A204.1 (cell line): Measurements from ENCODE around the gene PLOD1.

ENCODE experiments used
- FAIRE-seq: peaks from 2 replicates; lab custom pipeline; 2012; peaks lifted over from hg19 to GRCh38; lab: Jason Lieb, UNC

Gene PLOD1

GRCh38 chr1:11979028-11979850, 44.7 kb downstream of the PLOD1 start:
- no peak for FAIRE-seq

- FAIRE-seq: peak; percentile 83
These were observed 45.5 kb downstream of the PLOD1 start, which contains the start of gene MFN2 for GRCh38 chr1:11979851-11980675. TSS of gene MFN2 (plus strand) at chr1:11980444. CDS start at chr1:11989169, 8,725 bp downstream.

GRCh38 chr1:11980676-11980972, 46.1 kb downstream of the PLOD1 start:
- no peak for FAIRE-seq

- no peak for FAIRE-seq
These were observed 47.0 kb downstream of the PLOD1 start for GRCh38 chr1:11981378-11982009.

GRCh38 chr1:11982010-11982392, 47.5 kb downstream of the PLOD1 start:
- FAIRE-seq: no peak

GRCh38 chr1:11984121-11984520, 49.6 kb downstream of the PLOD1 start:
- no peak for FAIRE-seq

- FAIRE-seq: no peak
These were observed 50.1 kb downstream of the PLOD1 start for GRCh38 chr1:11984576-11984975.

GRCh38 chr1:11985171-11985570, 50.7 kb downstream of the PLOD1 start:
- no peak for FAIRE-seq

GRCh38 chr1:11985851-11986250, 51.3 kb downstream of the PLOD1 start:
- FAIRE-seq: no peak

GRCh38 chr1:11989669-11990068, 55.2 kb downstream of the PLOD1 start:
- FAIRE-seq: no peak

- no peak for FAIRE-seq
These were observed 56.0 kb downstream of the PLOD1 start for GRCh38 chr1:11990303-11991032.

- FAIRE-seq: no peak
These were observed 57.6 kb downstream of the PLOD1 start for GRCh38 chr1:11991969-11992676.

- FAIRE-seq: no peak
These were observed 62.7 kb downstream of the PLOD1 start for GRCh38 chr1:11997081-11997850.

- FAIRE-seq: no peak
These were observed 64.1 kb downstream of the PLOD1 start for GRCh38 chr1:11998636-11999035.

GRCh38 chr1:11999236-11999635, 64.7 kb downstream of the PLOD1 start:
- no peak for FAIRE-seq

GRCh38 chr1:12001249-12001917, 66.9 kb downstream of the PLOD1 start:
- FAIRE-seq: no peak

- FAIRE-seq: no peak
These were observed 67.5 kb downstream of the PLOD1 start for GRCh38 chr1:12001996-12002493.

- FAIRE-seq: no peak
These were observed 69.2 kb downstream of the PLOD1 start for GRCh38 chr1:12003762-12004161.

- no peak for FAIRE-seq
These were observed 71.1 kb downstream of the PLOD1 start for GRCh38 chr1:12005488-12006166.
